IMR-90 (cell line): Measurements from ENCODE around the gene CASKIN1. TPM values are rescaled to one million over a fixed set of nuclear protein-coding genes. Genes with fewer than 3 reads are reported as not detected.

Experiments
- ATAC-seq: fragments of 200-7000 bp; cut with Tn5 transposase; 2 replicates; pipeline ENCODE4 v1.9.1; 2020; ENCODE audit warnings: low read depth, mild to moderate bottlenecking, moderate library complexity
- BruUV-seq: library from RNA; stranded (reverse); fragments of 400-500 nt; replicated peaks from 2 replicates; lab custom pipeline; 2021; lab: Mats Ljungman, UMichigan
- CTCF ChIA-PET: fragments of 300-600 bp; formaldehyde crosslinking; extraction: SDS; loops from one replicate; lab custom pipeline; 2021; ENCODE audit warnings: antibody characterized with exemption; lab: Yijun Ruan, JAX
- POLR2A ChIA-PET: fragments of 300-600 bp; sonication (Branson Sonifier 250); formaldehyde crosslinking; loops from one replicate; lab custom pipeline; 2022; ENCODE audit warnings: antibody characterized with exemption; ENCODE audit not compliant: unreplicated experiment; lab: Charles Lee
- DNase-seq: peaks from one replicate; pipeline ENCODE4 v3.0.0; 2013
- H2AFZ ChIP-seq: replicated peaks from 2 replicates; pipeline ENCODE3; 2013; ENCODE audit warnings: low read length, mild to moderate bottlenecking; ENCODE audit not compliant: poor library complexity
- H2AK5ac ChIP-seq: 2 replicates; pipeline ENCODE4 v1.6.1; 2013; ENCODE audit warnings: low read depth, low read length, inconsistent platforms
- H2AK9ac ChIP-seq: replicated peaks from 2 replicates; pipeline ENCODE3; 2013; ENCODE audit warnings: mild to moderate bottlenecking, low read depth, low read length, moderate library complexity; ENCODE audit not compliant: poor library complexity
- H2BK120ac ChIP-seq: 2 replicates; pipeline ENCODE4 v1.6.1; 2013; ENCODE audit warnings: low read depth, low read length, inconsistent platforms
- H2BK15ac ChIP-seq: 3 replicates; pipeline ENCODE4 v1.6.1; 2013; ENCODE audit warnings: low read depth, low read length, inconsistent platforms
- H2BK20ac ChIP-seq: 2 replicates; pipeline ENCODE4 v1.6.1; 2013; ENCODE audit warnings: low read depth, mild to moderate bottlenecking, inconsistent platforms, low read length, moderate library complexity
- H2BK5ac ChIP-seq: 2 replicates; pipeline ENCODE4 v1.6.1; 2013; ENCODE audit warnings: mild to moderate bottlenecking, low read depth, low read length, inconsistent platforms; ENCODE audit not compliant: poor library complexity, severe bottlenecking
- H3K14ac ChIP-seq: replicated peaks from 2 replicates; pipeline ENCODE4 v1.6.1; 2013; ENCODE audit warnings: low read depth, low read length, inconsistent platforms
- H3K18ac ChIP-seq: 2 replicates; pipeline ENCODE4 v1.6.1; 2013; ENCODE audit warnings: low read depth, low read length, control low read depth
- H3K23ac ChIP-seq: 2 replicates; pipeline ENCODE4 v1.6.1; 2013; ENCODE audit warnings: low read depth, low read length, inconsistent platforms
- H3K27ac ChIP-seq: 2 replicates; pipeline ENCODE4 v1.5.1; 2013; ENCODE audit warnings: mild to moderate bottlenecking, control low read depth, low read length; ENCODE audit not compliant: insufficient read depth
- H3K27me3 ChIP-seq: 2 replicates; pipeline ENCODE4 v1.6.1; 2013; ENCODE audit warnings: low read length; ENCODE audit not compliant: control insufficient read depth, insufficient read depth
- H3K36me3 ChIP-seq: 2 replicates; pipeline ENCODE4 v1.6.1; 2013; ENCODE audit warnings: low read length, mixed read lengths; ENCODE audit not compliant: control insufficient read depth, insufficient read depth
- H3K4ac ChIP-seq: 2 replicates; pipeline ENCODE4 v1.6.1; 2013; ENCODE audit warnings: low read depth, low read length, inconsistent platforms
- H3K4me1 ChIP-seq: 2 replicates; pipeline ENCODE4 v1.6.1; 2013; ENCODE audit warnings: low read length, mixed read lengths; ENCODE audit not compliant: control insufficient read depth, insufficient read depth
- H3K4me2 ChIP-seq: 2 replicates; pipeline ENCODE4 v1.6.1; 2013; ENCODE audit warnings: low read depth, mild to moderate bottlenecking, control low read depth, low read length, moderate library complexity
- H3K4me3 ChIP-seq: 2 replicates; pipeline ENCODE4 v1.5.1; 2013; ENCODE audit warnings: low read depth, mild to moderate bottlenecking, control low read depth, low read length, moderate library complexity; ENCODE audit not compliant: insufficient read depth
- H3K56ac ChIP-seq: 2 replicates; pipeline ENCODE4 v1.6.1; 2013; ENCODE audit warnings: low read length, inconsistent platforms; ENCODE audit not compliant: insufficient read depth; ENCODE audit errors: extremely low read depth
- H3K79me1 ChIP-seq, 2 experiments: 2 replicates each; pipeline ENCODE4 v1.6.1; 2013; ENCODE audit warnings: low read length in 2 of 2, inconsistent platforms in 1 of 2, low read depth in 1 of 2
- H3K9ac ChIP-seq: 2 replicates; pipeline ENCODE4 v1.6.1; 2013; ENCODE audit warnings: low read depth, low read length, control low read depth
- H3K9me1 ChIP-seq: 2 replicates; pipeline ENCODE4 v1.6.1; 2013; ENCODE audit warnings: low read length, inconsistent platforms; ENCODE audit not compliant: insufficient read depth
- H3K9me3 ChIP-seq: 2 replicates; pipeline ENCODE4 v1.6.1; 2013; ENCODE audit warnings: low read length; ENCODE audit not compliant: control insufficient read depth, insufficient read depth
- H4K20me1 ChIP-seq: 2 replicates; pipeline ENCODE4 v1.6.1; 2013; ENCODE audit warnings: low read length, inconsistent platforms; ENCODE audit not compliant: insufficient read depth
- H4K5ac ChIP-seq: 2 replicates; pipeline ENCODE4 v1.6.1; 2013; ENCODE audit warnings: mild to moderate bottlenecking, low read depth, low read length, control low read depth
- H4K8ac ChIP-seq, 2 experiments: 2 replicates each; pipeline ENCODE4 v1.6.1; 2013; ENCODE audit warnings: low read depth in 2 of 2, low read length in 2 of 2, control low read depth in 1 of 2, inconsistent platforms in 1 of 2
- H4K91ac ChIP-seq: 2 replicates; pipeline ENCODE4 v1.6.1; 2013; ENCODE audit warnings: low read depth, low read length, inconsistent platforms; ENCODE audit not compliant: insufficient read depth
- BHLHE40 ChIP-seq: fragments of 150-350 bp; IDR thresholded peaks from 2 replicates; pipeline ENCODE4 v1.6.1; 2016; ENCODE audit warnings: mild to moderate bottlenecking, low read depth, low read length
- CEBPB ChIP-seq: IDR thresholded peaks from 2 replicates; pipeline ENCODE4 v1.6.1; 2012; ENCODE audit warnings: low read depth, low read length, improper control_type of control experiment
- CHD1 ChIP-seq: IDR thresholded peaks from 2 replicates; pipeline ENCODE4 v1.6.1; 2012; ENCODE audit warnings: low read depth, low read length, improper control_type of control experiment
- FOS ChIP-seq: fragments of 150-350 bp; IDR thresholded peaks from 2 replicates; pipeline ENCODE4 v1.6.1; 2016; ENCODE audit warnings: low read depth, low read length
- MAFK ChIP-seq: IDR thresholded peaks from 2 replicates; pipeline ENCODE4 v1.6.1; 2012; ENCODE audit warnings: low read depth, low read length, improper control_type of control experiment
- MAZ ChIP-seq: IDR thresholded peaks from 2 replicates; pipeline ENCODE4 v1.6.1; 2012; ENCODE audit warnings: low read depth, mild to moderate bottlenecking, low read length, improper control_type of control experiment, moderate library complexity, borderline replicate concordance
- MXI1 ChIP-seq: IDR thresholded peaks from 2 replicates; pipeline ENCODE4 v1.6.1; 2012; ENCODE audit warnings: low read depth, mild to moderate bottlenecking, low read length, moderate library complexity, borderline replicate concordance
- NFE2L2 ChIP-seq: fragments of 150-350 bp; IDR thresholded peaks from 2 replicates; pipeline ENCODE4 v1.6.1; 2016; ENCODE audit warnings: low read depth, mild to moderate bottlenecking, low read length
- POLR2A ChIP-seq: IDR thresholded peaks from 2 replicates; pipeline ENCODE4 v1.6.1; 2012; ENCODE audit warnings: mild to moderate bottlenecking, low read depth, low read length
- RAD21 ChIP-seq: IDR thresholded peaks from 2 replicates; pipeline ENCODE4 v1.6.1; 2012; ENCODE audit warnings: low read length, improper control_type of control experiment
- RCOR1 ChIP-seq: IDR thresholded peaks from 2 replicates; pipeline ENCODE4 v1.6.1; 2012; ENCODE audit warnings: mild to moderate bottlenecking, low read length, improper control_type of control experiment; ENCODE audit not compliant: insufficient replicate concordance
- RFX5 ChIP-seq: IDR thresholded peaks from 2 replicates; pipeline ENCODE4 v1.8.0; 2012; ENCODE audit warnings: low read depth, mild to moderate bottlenecking, low read length, moderate library complexity
- SMC3 ChIP-seq: fragments of 150-350 bp; IDR thresholded peaks from 2 replicates; pipeline ENCODE4 v1.6.1; 2016; ENCODE audit warnings: low read depth, mild to moderate bottlenecking, antibody characterized with exemption, low read length, moderate library complexity
- WGBS, 2 experiments: methylation state at CpG; one replicate each; pipeline versions ENCODE4 v1.1.5 to v1.1.7; 2013; ENCODE audit warnings: missing lambda C conversion rate in 2 of 2; ENCODE audit not compliant: insufficient read length in 1 of 2; ENCODE audit errors: extremely low coverage in 2 of 2; 5-methylcytosine and 5-hydroxymethylcytosine counted together
- dilution Hi-C: fragments of 300-500 bp; cut with HindIII; formaldehyde crosslinking; loops from one replicate; pipeline ENCODE4 v1.14.3; 2018; ENCODE audit warnings: low sequenced_read_pairs; ENCODE audit not compliant: unreplicated experiment
- in situ Hi-C: fragments of 300-500 bp; cut with MboI; formaldehyde crosslinking; loops from 3 replicates; pipeline ENCODE4 v1.14.3; 2019; ENCODE audit warnings: low sequenced_read_pairs, inconsistent platforms, mixed read lengths
- intact Hi-C: fragments of 100-400 bp; cut with micrococcal nuclease; formaldehyde crosslinking; loops from 2 replicates; pipeline ENCODE4 v1.10.0; 2022
- polyA plus RNA-seq, 3 experiments: library from polyadenylated mRNA; depleted of rRNA; stranded (reverse); fragments of >200 nt; gene quantifications; 2 replicates each; pipeline ENCODE4 v1.2.3, GENCODE V29; 2012; ENCODE audit warnings: low replicate concordance in 1 of 3
- total RNA-seq: library from RNA; depleted of rRNA; stranded (reverse); fragments of >200 nt; gene quantifications from 2 replicates; pipeline ENCODE4 v1.2.3, GENCODE V29; 2012
- TF ChIP-seq, protein P1 (sequence below): fragments of 150-350 bp; IDR thresholded peaks from 2 replicates; pipeline ENCODE4 v1.6.1; 2017; ENCODE audit warnings: mild to moderate bottlenecking, antibody characterized with exemption, low read length, low read depth
- TF ChIP-seq, protein P2 (sequence below): fragments of 150-350 bp; IDR thresholded peaks from 2 replicates; pipeline ENCODE4 v1.6.1; 2016; ENCODE audit warnings: low read depth, mild to moderate bottlenecking, low read length, moderate library complexity, borderline replicate concordance
- TF ChIP-seq, protein P3 (sequence below): conservative IDR thresholded peaks from 2 replicates; pipeline ENCODE4 v1.5.1; 2012; ENCODE audit warnings: mild to moderate bottlenecking, low read depth, low read length, improper control_type of control experiment

CASKIN1 gene
- total and polyA plus RNA-seq, 2 of the 4 experiments (the other 2 are of a cell fraction), result 0.05 TPM; not detected in 1

DNA sequence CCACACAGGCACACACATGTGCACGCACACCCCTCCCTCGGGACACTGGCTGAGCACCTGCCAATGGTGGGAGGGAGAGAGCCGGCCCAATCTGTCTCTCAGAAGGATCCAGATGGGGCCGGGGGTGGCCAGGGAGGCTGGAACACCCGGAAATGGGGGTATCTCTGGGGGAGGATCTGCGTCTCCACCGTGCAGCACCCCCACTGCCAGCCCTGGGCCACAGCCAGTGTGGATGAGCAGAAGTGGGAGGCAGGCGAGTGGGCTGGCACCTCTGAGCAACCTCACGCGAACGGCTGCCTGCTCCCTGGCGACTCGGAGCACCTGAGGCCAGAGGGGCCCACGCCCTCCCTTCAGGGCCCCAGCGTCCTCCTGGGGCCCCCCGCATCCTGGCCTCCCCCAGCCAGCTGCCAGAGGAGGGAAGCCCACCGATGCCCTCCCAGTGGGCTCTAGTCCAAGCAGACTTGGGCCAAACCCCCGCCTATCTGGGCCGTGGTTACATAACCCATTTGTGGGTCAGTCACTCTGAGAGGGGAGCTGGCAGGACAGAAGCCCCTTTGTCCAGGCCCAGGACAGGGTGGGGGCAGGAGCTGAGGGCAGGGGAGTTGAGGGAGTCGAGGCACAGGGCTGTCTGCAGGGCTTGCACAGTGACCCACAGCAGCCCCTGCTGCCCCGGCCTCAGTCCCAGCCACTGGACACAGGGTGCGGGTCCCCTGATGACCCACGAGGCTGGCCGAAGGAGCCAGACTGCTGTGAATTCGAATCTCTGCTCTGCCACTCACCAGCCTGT, 5.6 kb downstream of the CASKIN1 start:
- no peaks in the 10 kb centered on the region for H3K4me1 ChIP-seq
- H3K18ac ChIP-seq, result no peak overlapping the region
- H4K91ac ChIP-seq, result no peak overlapping the region
- H3K79me1 ChIP-seq, result no peaks in the 10 kb centered on the region
- no peak overlapping the region for H4K8ac ChIP-seq
- ChIA-PET POLR2A (no interaction called here), CTCF (no interaction called here)
- H2AK9ac ChIP-seq, result no peak overlapping the region
- intact Hi-C loops (no loop called here), dilution Hi-C loops (no loop called here), in situ Hi-C loops (no loop called here)
- no peak overlapping the region for H3K56ac ChIP-seq
- no peaks in the 10 kb centered on the region for H4K20me1 ChIP-seq
- H3K4me3 ChIP-seq, result no peak overlapping the region
- peaks cover 26% of the 10 kb centered on the region for H3K27me3 ChIP-seq
- H3K36me3 ChIP-seq, result no peaks in the 10 kb centered on the region
- no peak overlapping the region for H3K4me2 ChIP-seq
- no peak overlapping the region for H2AFZ ChIP-seq
- DNase-seq, result no peak
- no peak overlapping the region for H4K5ac ChIP-seq
- H2BK120ac ChIP-seq, result no peak overlapping the region
- 78% methylated on average over 13 of the region's 25 CpGs; no CpG with 5 or more reads in 1 of the 2 experiments for WGBS, 2 experiments
- no peak overlapping the region for H3K4ac ChIP-seq
- H2BK15ac ChIP-seq, result no peak overlapping the region
- ATAC-seq, result no peak
- H3K9me3 ChIP-seq, result no peaks in the 10 kb centered on the region
- no peak overlapping the region for H3K23ac ChIP-seq
- no peak overlapping the region for H2BK20ac ChIP-seq
- no peak overlapping the region for H2AK5ac ChIP-seq
- no peak for TF ChIP-seq MXI1
- TF ChIP-seq, protein P1, sequence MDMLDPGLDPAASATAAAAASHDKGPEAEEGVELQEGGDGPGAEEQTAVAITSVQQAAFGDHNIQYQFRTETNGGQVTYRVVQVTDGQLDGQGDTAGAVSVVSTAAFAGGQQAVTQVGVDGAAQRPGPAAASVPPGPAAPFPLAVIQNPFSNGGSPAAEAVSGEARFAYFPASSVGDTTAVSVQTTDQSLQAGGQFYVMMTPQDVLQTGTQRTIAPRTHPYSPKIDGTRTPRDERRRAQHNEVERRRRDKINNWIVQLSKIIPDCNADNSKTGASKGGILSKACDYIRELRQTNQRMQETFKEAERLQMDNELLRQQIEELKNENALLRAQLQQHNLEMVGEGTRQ, result no peak
- TF ChIP-seq CEBPB, result no peak
- no peak for TF ChIP-seq RCOR1
- TF ChIP-seq SMC3, result no peak
- TF ChIP-seq RFX5, result no peak
- TF ChIP-seq, protein P2, sequence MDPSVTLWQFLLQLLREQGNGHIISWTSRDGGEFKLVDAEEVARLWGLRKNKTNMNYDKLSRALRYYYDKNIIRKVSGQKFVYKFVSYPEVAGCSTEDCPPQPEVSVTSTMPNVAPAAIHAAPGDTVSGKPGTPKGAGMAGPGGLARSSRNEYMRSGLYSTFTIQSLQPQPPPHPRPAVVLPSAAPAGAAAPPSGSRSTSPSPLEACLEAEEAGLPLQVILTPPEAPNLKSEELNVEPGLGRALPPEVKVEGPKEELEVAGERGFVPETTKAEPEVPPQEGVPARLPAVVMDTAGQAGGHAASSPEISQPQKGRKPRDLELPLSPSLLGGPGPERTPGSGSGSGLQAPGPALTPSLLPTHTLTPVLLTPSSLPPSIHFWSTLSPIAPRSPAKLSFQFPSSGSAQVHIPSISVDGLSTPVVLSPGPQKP, result no peak
- no peak for TF ChIP-seq NFE2L2
- TF ChIP-seq, protein P3, sequence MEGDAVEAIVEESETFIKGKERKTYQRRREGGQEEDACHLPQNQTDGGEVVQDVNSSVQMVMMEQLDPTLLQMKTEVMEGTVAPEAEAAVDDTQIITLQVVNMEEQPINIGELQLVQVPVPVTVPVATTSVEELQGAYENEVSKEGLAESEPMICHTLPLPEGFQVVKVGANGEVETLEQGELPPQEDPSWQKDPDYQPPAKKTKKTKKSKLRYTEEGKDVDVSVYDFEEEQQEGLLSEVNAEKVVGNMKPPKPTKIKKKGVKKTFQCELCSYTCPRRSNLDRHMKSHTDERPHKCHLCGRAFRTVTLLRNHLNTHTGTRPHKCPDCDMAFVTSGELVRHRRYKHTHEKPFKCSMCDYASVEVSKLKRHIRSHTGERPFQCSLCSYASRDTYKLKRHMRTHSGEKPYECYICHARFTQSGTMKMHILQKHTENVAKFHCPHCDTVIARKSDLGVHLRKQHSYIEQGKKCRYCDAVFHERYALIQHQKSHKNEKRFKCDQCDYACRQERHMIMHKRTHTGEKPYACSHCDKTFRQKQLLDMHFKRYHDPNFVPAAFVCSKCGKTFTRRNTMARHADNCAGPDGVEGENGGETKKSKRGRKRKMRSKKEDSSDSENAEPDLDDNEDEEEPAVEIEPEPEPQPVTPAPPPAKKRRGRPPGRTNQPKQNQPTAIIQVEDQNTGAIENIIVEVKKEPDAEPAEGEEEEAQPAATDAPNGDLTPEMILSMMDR, result no peak
- TF ChIP-seq BHLHE40, result no peak
- TF ChIP-seq POLR2A, result no peak
- TF ChIP-seq CHD1, result no peak
- TF ChIP-seq RAD21, result no peak
- TF ChIP-seq FOS, result no peak
- no peak for TF ChIP-seq MAZ
- TF ChIP-seq MAFK, result no peak
- no peak overlapping the region for H3K14ac ChIP-seq
- H3K9me1 ChIP-seq, result no peaks in the 10 kb centered on the region
- no TSS peak for BruUV-seq
- no peak overlapping the region for H3K9ac ChIP-seq
- no peak overlapping the region for H3K27ac ChIP-seq
- H2BK5ac ChIP-seq, result no peak overlapping the region
